Tibial artery (tissue), 4 donors: ENCODE data around the gene FAM47E.
A peak's percentile ranks its signal among the peaks of the same experiment; 100 is the strongest.

Experiments
- DNase-seq, 2 donors: peaks; one replicate each; pipeline ENCODE4 v3.0.0-alpha.2; 2019
- H3K27ac ChIP-seq, 2 donors: fragments of 200-600 bp; sonication (generic) in 1 of 2; 1 replicate in 1 of 2; 2 replicates in 1 of 2; pipeline ENCODE4 v1.5.1; 2018 to 2019; ENCODE audit warnings: mild to moderate bottlenecking in 1 of 2
- H3K27me3 ChIP-seq, 2 donors: fragments of 200-600 bp; sonication (generic) in 1 of 2; one replicate each; pipeline versions ENCODE4 v1.5.1 to v1.6.0; 2016 to 2019
- H3K36me3 ChIP-seq, 3 donors: fragments of 200-600 bp; sonication (generic) in 2 of 3; one replicate each; pipeline ENCODE4 v1.5.1; 2016 to 2019; ENCODE audit warnings: mild to moderate bottlenecking in 2 of 3
- H3K4me1 ChIP-seq, 4 donors: fragments of 200-600 bp; sonication (generic) in 2 of 4; 1 replicate in 3 of 4; 2 replicates in 1 of 4; pipeline ENCODE4 v1.5.1; 2016 to 2019
- H3K4me3 ChIP-seq, 2 donors: fragments of 200-600 bp; sonication (generic) in 1 of 2; 1 replicate in 1 of 2; 2 replicates in 1 of 2; pipeline ENCODE4 v1.5.1; 2018 to 2019; ENCODE audit warnings: mild to moderate bottlenecking in 2 of 2
- H3K9me3 ChIP-seq, 3 donors: fragments of 200-600 bp; sonication (generic) in 1 of 3; one replicate each; pipeline ENCODE4 v1.5.1; 2016 to 2019
- CTCF ChIP-seq, 2 experiments: fragments of 200-600 bp in 1 of 2; fragments of 450-650 bp in 1 of 2; IDR thresholded peaks; one replicate each; pipeline ENCODE4 v1.5.1; 2017 to 2019; ENCODE audit warnings: antibody characterized with exemption in 2 of 2, mild to moderate bottlenecking in 1 of 2, moderate library complexity in 1 of 2
- intact Hi-C: fragments of 100-400 bp; cut with DNase I; formaldehyde crosslinking; loops from one replicate; pipeline ENCODE4 v1.15.0; 2023; ENCODE audit warnings: low total_unique reads

The FAM47E gene

GRCh38 chr4:76216975-76217814, 34.3 kb upstream of the FAM47E start:
- no peak overlapping the region for H3K4me3 ChIP-seq
- TF ChIP-seq CTCF (IDR thresholded peaks at IDR 0.05), result no peak
- intact Hi-C loops, result no loop called here
- no peak for DNase-seq
- no peaks in the 10 kb centered on the region for H3K36me3 ChIP-seq
- H3K4me1 ChIP-seq, result peaks cover 0 to 30% (median 20%) of the 10 kb centered on the region in 4 donors
- H3K27ac ChIP-seq, result no peak overlapping the region
- no peaks in the 10 kb centered on the region for H3K9me3 ChIP-seq
- H3K27me3 ChIP-seq, result no peaks in the 10 kb centered on the region

- Histone ChIP-seq H3K4me1 (peaks cover 0 to 18% (median 13%) of the 10 kb centered on the region in 4 donors), H3K4me3 (no peak overlapping the region), H3K27ac (peak overlapping the region in 1 of 2 donors; percentile 20), H3K36me3 (no peaks in the 10 kb centered on the region), H3K27me3 (no peaks in the 10 kb centered on the region), H3K9me3 (no peaks in the 10 kb centered on the region)
- DNase-seq, result no peak
- no peak for TF ChIP-seq CTCF (IDR thresholded peaks at IDR 0.05)
- intact Hi-C loops, result no loop called here
Measured at GRCh38 chr4:76219299-76220055, 32.0 kb upstream of the FAM47E start.

GRCh38 chr4:76224171-76224570, 27.4 kb upstream of the FAM47E start:
- Histone ChIP-seq H3K27me3 (no peaks in the 10 kb centered on the region), H3K4me3 (no peak overlapping the region), H3K4me1 (peaks cover 0 to 6% (median 2%) of the 10 kb centered on the region in 4 donors), H3K9me3 (peaks cover 0 to 6% (median 0%) of the 10 kb centered on the region in 3 donors), H3K36me3 (no peaks in the 10 kb centered on the region), H3K27ac (no peak overlapping the region)
- DNase-seq, result no peak
- TF ChIP-seq CTCF (IDR thresholded peaks at IDR 0.05), result no peak
- intact Hi-C loops, result no loop called here

GRCh38 chr4:76226418-76226817, 25.1 kb upstream of the FAM47E start:
- no peak for TF ChIP-seq CTCF (IDR thresholded peaks at IDR 0.05)
- Histone ChIP-seq H3K27ac (no peak overlapping the region), H3K36me3 (no peaks in the 10 kb centered on the region), H3K27me3 (no peaks in the 10 kb centered on the region), H3K4me3 (no peak overlapping the region), H3K9me3 (peaks cover 0 to 6% (median 0%) of the 10 kb centered on the region in 3 donors), H3K4me1 (no peaks in the 10 kb centered on the region)
- intact Hi-C loops, result no loop called here
- no peak for DNase-seq

GRCh38 chr4:76232681-76233080, 18.8 kb upstream of the FAM47E start:
- TF ChIP-seq CTCF (IDR thresholded peaks at IDR 0.05), result no peak
- H3K4me1 ChIP-seq, result no peaks in the 10 kb centered on the region
- DNase-seq, result no peak
- H3K36me3 ChIP-seq, result no peaks in the 10 kb centered on the region
- no peak overlapping the region for H3K27ac ChIP-seq
- intact Hi-C loops, result no loop called here
- no peak overlapping the region for H3K4me3 ChIP-seq
- no peaks in the 10 kb centered on the region for H3K27me3 ChIP-seq
- peaks cover 0 to 6% (median 0%) of the 10 kb centered on the region in 3 donors for H3K9me3 ChIP-seq
